Choroid plexus epithelial cell (primary cell): ENCODE results near the gene HOXD11.

ENCODE experiments used
- DNase-seq: peaks from one replicate; pipeline ENCODE4 v3.0.0-alpha.2; 2010; ENCODE audit warnings: low read depth
- H3K4me3 ChIP-seq: 2 replicates; pipeline ENCODE4 v1.5.1; 2011; ENCODE audit warnings: low read depth, mild to moderate bottlenecking, control low read depth, low read length, moderate library complexity
- TF ChIP-seq, protein P1 (sequence below): conservative IDR thresholded peaks from 2 replicates; pipeline ENCODE4 v1.5.1; 2011; ENCODE audit warnings: low read depth, mild to moderate bottlenecking, control low read depth, inconsistent platforms, low read length, moderate library complexity

The HOXD11 gene

DNA sequence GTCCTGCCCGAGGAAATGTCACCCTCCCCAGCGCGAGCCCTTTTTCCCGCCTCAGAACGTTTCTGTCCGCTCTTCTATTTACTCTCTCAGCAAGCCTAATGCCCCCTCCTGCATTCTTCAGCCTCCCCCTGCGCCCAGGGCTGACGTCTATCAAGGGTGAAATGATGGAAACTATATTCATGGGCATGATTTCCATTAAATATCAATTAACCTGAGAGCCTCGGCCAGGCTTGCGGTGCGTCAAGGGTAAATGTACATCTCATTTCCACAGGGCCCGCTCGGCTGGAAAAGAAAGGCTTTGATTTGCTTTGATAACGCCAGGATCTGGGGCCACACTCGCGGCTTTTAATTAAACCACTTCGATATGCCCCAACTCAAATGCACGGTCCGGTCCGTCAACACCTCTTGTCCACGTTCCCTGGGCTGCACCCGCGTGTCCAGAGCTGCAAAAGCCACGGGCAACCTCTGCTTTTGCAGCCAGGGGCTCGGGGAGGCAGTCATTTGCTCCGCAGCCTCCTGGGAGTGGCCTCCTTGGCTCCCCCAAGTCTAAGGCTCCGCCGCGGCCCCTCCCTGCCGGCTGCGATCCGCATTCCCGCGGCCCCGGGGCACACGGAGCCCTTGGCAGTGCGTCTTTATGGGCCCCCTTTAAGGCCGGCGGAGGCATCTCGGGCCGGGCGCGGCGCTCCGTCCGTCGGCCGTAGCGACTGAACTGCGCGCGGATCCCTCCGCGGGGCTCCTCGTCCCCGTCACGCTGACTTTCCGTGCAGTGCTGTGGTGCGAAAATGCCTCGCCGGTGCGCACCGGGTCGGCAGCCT lies 22.1 kb downstream of the HOXD11 start, which contains the start of gene HOXD8:
Gene HOXD8, plus strand, starts transcription at position 724 of the 815 bp plus-strand sequence. CDS start 662 bp downstream, outside the sequence.
- TF ChIP-seq, protein P1, sequence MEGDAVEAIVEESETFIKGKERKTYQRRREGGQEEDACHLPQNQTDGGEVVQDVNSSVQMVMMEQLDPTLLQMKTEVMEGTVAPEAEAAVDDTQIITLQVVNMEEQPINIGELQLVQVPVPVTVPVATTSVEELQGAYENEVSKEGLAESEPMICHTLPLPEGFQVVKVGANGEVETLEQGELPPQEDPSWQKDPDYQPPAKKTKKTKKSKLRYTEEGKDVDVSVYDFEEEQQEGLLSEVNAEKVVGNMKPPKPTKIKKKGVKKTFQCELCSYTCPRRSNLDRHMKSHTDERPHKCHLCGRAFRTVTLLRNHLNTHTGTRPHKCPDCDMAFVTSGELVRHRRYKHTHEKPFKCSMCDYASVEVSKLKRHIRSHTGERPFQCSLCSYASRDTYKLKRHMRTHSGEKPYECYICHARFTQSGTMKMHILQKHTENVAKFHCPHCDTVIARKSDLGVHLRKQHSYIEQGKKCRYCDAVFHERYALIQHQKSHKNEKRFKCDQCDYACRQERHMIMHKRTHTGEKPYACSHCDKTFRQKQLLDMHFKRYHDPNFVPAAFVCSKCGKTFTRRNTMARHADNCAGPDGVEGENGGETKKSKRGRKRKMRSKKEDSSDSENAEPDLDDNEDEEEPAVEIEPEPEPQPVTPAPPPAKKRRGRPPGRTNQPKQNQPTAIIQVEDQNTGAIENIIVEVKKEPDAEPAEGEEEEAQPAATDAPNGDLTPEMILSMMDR, result no peak
- no peak within 1 kb of the TSS for H3K4me3 ChIP-seq
- no peak for DNase-seq

DNA sequence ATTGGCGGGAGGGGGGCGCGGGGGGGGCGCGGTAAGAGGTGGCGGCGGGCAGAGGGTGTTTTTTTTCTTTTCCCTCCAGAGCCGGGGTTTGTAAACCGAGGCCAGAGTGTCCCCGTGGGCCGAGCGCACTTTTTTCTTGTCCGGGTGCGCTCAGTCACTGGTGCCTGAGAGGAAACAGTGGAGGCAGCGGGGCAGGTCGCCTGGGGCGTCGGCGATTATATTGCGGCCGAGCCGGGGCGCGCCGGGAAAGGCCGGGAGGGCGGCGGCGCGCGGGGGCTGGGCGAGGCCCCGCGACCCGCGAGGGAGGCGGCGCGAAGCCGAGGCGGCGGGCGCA lies 22.7 kb downstream of the HOXD11 start:
- H3K4me3 ChIP-seq, result no peak overlapping the region
- TF ChIP-seq, protein P1, result no peak
- DNase-seq, result no peak

DNA sequence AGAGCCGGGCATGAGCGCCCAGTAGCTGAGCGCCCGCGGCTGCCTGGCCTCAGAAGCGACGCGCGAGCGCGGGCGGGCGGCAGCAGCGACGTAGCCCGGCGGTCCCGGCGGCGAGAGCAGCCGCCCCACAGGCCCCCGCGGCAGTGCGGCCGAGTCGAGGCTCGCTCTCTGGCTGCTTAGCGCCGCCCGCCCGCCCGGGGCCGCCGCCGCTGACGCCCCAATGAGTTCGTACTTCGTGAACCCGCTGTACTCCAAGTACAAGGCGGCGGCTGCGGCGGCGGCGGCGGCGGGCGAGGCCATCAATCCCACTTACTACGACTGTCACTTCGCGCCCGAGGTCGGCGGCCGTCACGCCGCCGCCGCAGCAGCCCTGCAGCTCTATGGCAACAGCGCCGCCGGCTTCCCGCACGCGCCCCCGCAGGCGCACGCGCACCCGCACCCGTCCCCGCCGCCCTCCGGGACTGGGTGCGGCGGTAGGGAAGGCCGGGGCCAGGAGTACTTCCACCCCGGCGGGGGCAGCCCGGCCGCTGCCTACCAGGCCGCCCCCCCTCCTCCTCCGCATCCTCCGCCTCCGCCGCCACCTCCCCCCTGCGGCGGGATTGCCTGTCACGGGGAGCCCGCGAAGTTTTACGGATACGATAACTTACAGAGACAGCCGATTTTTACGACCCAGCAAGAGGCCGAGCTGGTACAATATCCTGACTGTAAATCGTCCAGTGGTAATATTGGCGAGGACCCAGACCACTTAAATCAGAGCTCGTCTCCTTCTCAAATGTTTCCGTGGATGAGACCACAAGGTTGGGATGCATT lies 23.3 kb downstream of the HOXD11 start:
- H3K4me3 ChIP-seq, result no peak overlapping the region
- TF ChIP-seq, protein P1, result no peak
- no peak for DNase-seq

DNA sequence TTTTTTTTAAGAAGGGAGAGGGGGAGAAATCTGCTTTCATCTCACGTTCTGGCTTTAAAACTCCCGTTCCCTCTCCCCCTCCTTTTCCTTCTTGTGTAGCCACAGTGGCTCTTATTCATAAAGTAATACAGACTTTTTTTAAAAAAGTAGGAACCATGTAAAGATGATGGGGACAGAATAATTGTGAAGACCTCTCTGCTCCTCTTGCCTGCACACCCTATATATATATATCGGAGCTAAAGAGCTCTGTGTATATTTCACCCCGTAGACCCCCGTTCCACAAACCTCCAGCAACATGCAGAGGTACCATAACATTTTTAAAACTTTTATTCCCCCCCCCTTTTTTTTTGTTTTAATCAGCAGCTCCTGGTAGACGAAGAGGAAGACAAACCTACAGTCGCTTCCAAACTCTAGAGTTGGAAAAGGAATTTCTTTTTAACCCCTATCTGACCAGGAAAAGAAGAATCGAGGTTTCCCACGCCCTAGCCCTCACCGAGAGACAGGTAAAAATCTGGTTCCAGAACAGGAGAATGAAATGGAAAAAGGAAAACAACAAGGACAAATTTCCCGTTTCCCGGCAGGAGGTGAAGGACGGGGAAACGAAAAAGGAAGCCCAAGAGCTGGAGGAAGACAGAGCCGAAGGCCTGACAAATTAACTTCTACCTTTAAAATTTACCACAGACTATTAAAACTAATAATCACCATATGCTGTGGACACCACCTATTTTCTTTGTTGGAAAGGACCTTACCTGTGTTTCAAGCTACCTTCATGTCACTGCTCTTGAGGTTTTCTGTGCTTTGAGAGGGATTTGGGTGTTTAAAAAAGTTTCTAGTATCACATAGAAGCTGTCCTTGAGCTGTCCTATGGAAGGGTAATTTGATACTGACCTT lies 24.1 kb downstream of the HOXD11 start:
- DNase-seq, result no peak
- no peak overlapping the region for H3K4me3 ChIP-seq
- TF ChIP-seq, protein P1, result no peak

DNA sequence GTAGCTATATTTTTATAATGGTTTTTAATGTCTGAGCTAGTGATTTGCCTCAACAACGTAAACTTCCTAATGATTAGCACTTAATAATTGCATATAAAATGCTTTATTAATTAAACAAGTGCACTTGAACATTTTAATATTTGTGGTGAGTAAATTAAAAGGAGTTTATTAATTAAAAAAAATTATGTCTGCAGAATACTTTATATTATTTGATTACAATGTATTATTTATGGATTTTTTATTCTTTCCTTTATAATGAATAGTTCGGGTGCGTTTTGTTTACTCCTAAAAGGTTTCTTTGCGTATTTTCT lies 24.7 kb downstream of the HOXD11 start:
- TF ChIP-seq, protein P1, result no peak
- no peak for DNase-seq
- no peak overlapping the region for H3K4me3 ChIP-seq

DNA sequence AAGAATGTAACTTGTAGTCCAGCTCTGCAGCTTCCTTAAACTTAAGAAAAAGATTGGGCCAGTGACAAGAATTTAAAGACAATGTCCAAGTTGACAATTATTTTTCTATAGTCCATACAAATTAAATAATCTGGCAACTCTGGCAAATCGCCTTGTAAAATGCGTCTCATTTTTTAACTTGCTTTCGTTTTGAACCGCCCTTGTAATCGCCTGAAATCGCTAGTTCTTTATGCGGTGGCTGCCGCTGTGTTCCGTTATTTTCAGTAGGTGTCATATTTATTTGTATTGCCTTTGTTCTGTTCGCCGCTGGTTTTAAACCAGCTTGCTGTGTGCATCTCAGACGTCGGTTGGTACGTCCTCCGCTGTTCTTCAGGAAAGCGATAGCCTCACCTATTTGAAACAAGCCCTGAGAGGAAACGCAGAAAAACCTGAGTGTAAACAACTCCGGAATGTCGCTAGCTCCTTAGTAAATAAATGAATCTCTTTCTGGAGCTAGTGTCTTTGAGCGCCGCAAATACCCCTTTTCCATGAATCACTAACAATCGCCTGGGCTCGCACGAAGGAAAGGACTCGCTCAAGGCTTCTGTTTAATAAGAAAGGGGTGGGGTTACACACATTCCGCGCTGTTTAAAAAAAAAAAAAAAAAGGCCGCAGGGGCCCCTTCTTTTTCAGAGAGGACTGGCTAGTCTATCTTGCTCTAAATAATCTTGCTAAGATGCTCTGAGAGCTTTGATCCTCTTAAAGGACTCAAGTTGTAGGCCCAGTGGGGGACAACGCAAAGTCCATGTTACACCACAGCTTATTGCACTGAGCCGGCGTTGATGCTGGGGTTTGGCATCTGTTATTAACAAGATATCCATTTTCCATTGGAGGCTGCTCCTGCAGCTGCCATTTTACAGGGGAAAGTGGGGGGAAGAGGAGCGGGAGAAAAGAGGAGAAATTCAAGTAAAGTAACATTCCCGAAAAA lies 25.4 kb downstream of the HOXD11 start:
- DNase-seq, result peak; percentile 18
- TF ChIP-seq, protein P1, result no peak
- H3K4me3 ChIP-seq, result peak overlapping the region; percentile 30
